Nephron (organoid): ENCODE measurements around the gene WBP2.
"Not testable (repeated sequence)": the region's sequence is repeated elsewhere in the genome, so short reads cannot be mapped to it uniquely, and the experiment has no call there.

Source experiments
- H3K27ac Mint-ChIP-seq, 3 experiments: 2 replicates each; pipeline ENCODE4 v1.8.0; 2020; ENCODE audit warnings: mixed read lengths in 3 of 3, mild to moderate bottlenecking in 2 of 3, moderate library complexity in 1 of 3
- H3K27me3 Mint-ChIP-seq: 2 replicates; pipeline ENCODE4 v1.8.0; 2021; ENCODE audit warnings: low read depth, mild to moderate bottlenecking, moderate library complexity, mixed read lengths
- H3K36me3 Mint-ChIP-seq: 2 replicates; pipeline ENCODE4 v1.8.0; 2020; ENCODE audit warnings: low read depth, mixed read lengths
- H3K4me1 Mint-ChIP-seq: 2 replicates; pipeline ENCODE4 v1.8.0; 2020; ENCODE audit warnings: mixed read lengths
- H3K4me3 Mint-ChIP-seq, 3 experiments: 2 replicates each; pipeline ENCODE4 v1.8.0; 2020; ENCODE audit warnings: mild to moderate bottlenecking in 3 of 3, mixed read lengths in 3 of 3, moderate library complexity in 2 of 3
- H3K9me3 Mint-ChIP-seq: 2 replicates; pipeline ENCODE4 v1.8.0; 2020; ENCODE audit warnings: mixed read lengths
- CTCF ChIP-seq, 3 experiments: fragments of 200-600 bp; sonication (generic); IDR thresholded peaks; one replicate each; pipeline ENCODE4 v1.5.0; 2021; ENCODE audit warnings: antibody characterized with exemption in 3 of 3; ENCODE audit not compliant: unreplicated experiment in 3 of 3

WBP2 gene

GRCh38 chr17:75869282-75870141, 14.4 kb upstream of the WBP2 start:
- no peaks in the 10 kb centered on the region for H3K9me3 Mint-ChIP-seq
- H3K27me3 Mint-ChIP-seq: no peaks in the 10 kb centered on the region
- H3K4me1 Mint-ChIP-seq: peaks cover 34% of the 10 kb centered on the region
- no peak for TF ChIP-seq CTCF (IDR thresholded peaks at IDR 0.05; ENCODE audit: unreplicated experiment in 3 of 3)
- H3K27ac Mint-ChIP-seq: peak overlapping the region in 2 of 3 experiments; percentile 85 to 87
- no peaks in the 10 kb centered on the region for H3K36me3 Mint-ChIP-seq
- no peak overlapping the region for H3K4me3 Mint-ChIP-seq

GRCh38 chr17:75868730-75869281, 13.7 kb upstream of the WBP2 start:
- H3K4me1 Mint-ChIP-seq: peaks cover 38% of the 10 kb centered on the region
- H3K36me3 Mint-ChIP-seq, H3K4me3 Mint-ChIP-seq, H3K9me3 Mint-ChIP-seq, H3K27me3 Mint-ChIP-seq: not testable (repeated sequence)
- peak overlapping the region in 2 of 3 experiments; percentile 85 to 87 for H3K27ac Mint-ChIP-seq

- H3K27me3 Mint-ChIP-seq, H3K27ac Mint-ChIP-seq, H3K9me3 Mint-ChIP-seq, H3K4me3 Mint-ChIP-seq, H3K36me3 Mint-ChIP-seq: not testable (repeated sequence)
- peaks cover 31% of the 10 kb centered on the region for H3K4me1 Mint-ChIP-seq
These were observed 10.5 kb upstream of the WBP2 start for GRCh38 chr17:75865404-75866188.

GRCh38 chr17:75864887-75865286, 9.8 kb upstream of the WBP2 start:
- peaks cover 26% of the 10 kb centered on the region for H3K4me1 Mint-ChIP-seq

GRCh38 chr17:75864448-75864871, 9.3 kb upstream of the WBP2 start:
- Mint-ChIP-seq H3K4me3 (no peak overlapping the region), H3K27ac (peak overlapping the region; percentile 27 to 83 (median 63)), H3K36me3 (no peaks in the 10 kb centered on the region), H3K27me3 (peaks cover 3% of the 10 kb centered on the region), H3K9me3 (no peaks in the 10 kb centered on the region), H3K4me1 (peaks cover 23% of the 10 kb centered on the region)
- TF ChIP-seq CTCF (IDR thresholded peaks at IDR 0.05; ENCODE audit: unreplicated experiment in 3 of 3): no peak

More at GRCh38 chr17:75864887-75865286, 9.8 kb upstream of the WBP2 start:
- not testable (repeated sequence) for H3K36me3 Mint-ChIP-seq, H3K4me3 Mint-ChIP-seq, H3K9me3 Mint-ChIP-seq, H3K27me3 Mint-ChIP-seq
- H3K27ac Mint-ChIP-seq: peak overlapping the region in 2 of 3 experiments; percentile 63 to 83

GRCh38 chr17:75861927-75862317, 6.8 kb upstream of the WBP2 start:
- Mint-ChIP-seq H3K27me3 (peaks cover 3% of the 10 kb centered on the region), H3K36me3 (no peaks in the 10 kb centered on the region), H3K27ac (peak overlapping the region in 1 of 3 experiments; percentile 80), H3K4me1 (peaks cover 18% of the 10 kb centered on the region), H3K4me3 (no peak overlapping the region), H3K9me3 (no peaks in the 10 kb centered on the region)
- TF ChIP-seq CTCF (IDR thresholded peaks at IDR 0.05; ENCODE audit: unreplicated experiment in 3 of 3): no peak

GRCh38 chr17:75859358-75859757, 4.2 kb upstream of the WBP2 start:
- H3K36me3 Mint-ChIP-seq, H3K4me3 Mint-ChIP-seq, H3K9me3 Mint-ChIP-seq, H3K27me3 Mint-ChIP-seq, H3K27ac Mint-ChIP-seq: not testable (repeated sequence)
- H3K4me1 Mint-ChIP-seq: peaks cover 16% of the 10 kb centered on the region
